GM21528 (cell line): Measurements from ENCODE around the gene POF1B.

Experiments
- ATAC-seq: cut with Tn5 transposase; IDR thresholded peaks from one replicate; pipeline ENCODE4 v1.9.1; 2021; ENCODE audit warnings: mild to moderate bottlenecking, moderate library complexity; ENCODE audit not compliant: unreplicated experiment, low FRiP score

The POF1B gene

GRCh38 chrX:85243761-85244449, 135.6 kb downstream of the POF1B start, which contains the start of the genes SATL1 and ZNF711:
Gene SATL1 (minus strand): TSS chrX:85243779. CDS start chrX:85108968, 134,811 bp downstream.
Gene ZNF711 (plus strand): TSS chrX:85243991. CDS start chrX:85247573, 3,582 bp downstream.
- peak; percentile 73 for ATAC-seq

DNA sequence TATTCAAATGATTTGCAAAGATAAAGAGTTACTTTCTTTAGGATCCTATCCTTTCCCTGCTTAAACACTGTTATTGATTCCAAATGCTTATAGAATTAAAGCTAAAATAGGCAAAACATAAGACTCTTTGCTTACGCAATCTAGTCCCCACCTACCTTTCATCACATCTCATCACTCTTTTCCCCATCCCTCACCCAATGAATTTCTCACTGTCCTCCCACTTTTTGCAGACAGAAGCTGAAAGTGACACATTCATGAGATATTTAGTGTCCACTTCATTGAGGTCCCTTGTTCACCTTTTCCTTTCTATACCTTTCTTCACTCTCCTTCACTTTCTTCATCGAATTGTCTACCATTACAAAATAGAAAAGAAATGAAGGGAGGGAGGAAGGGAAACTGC, 136.3 kb downstream of the POF1B start:
- no peak for ATAC-seq
